GM19467 (cell line): Measurements from ENCODE around the gene ISY1.
A peak's percentile ranks its signal among the peaks of the same experiment; 100 is the strongest.
"Not testable (repeated sequence)": the region's sequence is repeated elsewhere in the genome, so short reads cannot be mapped to it uniquely, and the experiment has no call there.

Experiments used
- ATAC-seq: cut with Tn5 transposase; IDR thresholded peaks from one replicate; pipeline ENCODE4 v1.9.1; 2021; ENCODE audit warnings: mild to moderate bottlenecking, moderate library complexity; ENCODE audit not compliant: unreplicated experiment

ISY1 gene

DNA sequence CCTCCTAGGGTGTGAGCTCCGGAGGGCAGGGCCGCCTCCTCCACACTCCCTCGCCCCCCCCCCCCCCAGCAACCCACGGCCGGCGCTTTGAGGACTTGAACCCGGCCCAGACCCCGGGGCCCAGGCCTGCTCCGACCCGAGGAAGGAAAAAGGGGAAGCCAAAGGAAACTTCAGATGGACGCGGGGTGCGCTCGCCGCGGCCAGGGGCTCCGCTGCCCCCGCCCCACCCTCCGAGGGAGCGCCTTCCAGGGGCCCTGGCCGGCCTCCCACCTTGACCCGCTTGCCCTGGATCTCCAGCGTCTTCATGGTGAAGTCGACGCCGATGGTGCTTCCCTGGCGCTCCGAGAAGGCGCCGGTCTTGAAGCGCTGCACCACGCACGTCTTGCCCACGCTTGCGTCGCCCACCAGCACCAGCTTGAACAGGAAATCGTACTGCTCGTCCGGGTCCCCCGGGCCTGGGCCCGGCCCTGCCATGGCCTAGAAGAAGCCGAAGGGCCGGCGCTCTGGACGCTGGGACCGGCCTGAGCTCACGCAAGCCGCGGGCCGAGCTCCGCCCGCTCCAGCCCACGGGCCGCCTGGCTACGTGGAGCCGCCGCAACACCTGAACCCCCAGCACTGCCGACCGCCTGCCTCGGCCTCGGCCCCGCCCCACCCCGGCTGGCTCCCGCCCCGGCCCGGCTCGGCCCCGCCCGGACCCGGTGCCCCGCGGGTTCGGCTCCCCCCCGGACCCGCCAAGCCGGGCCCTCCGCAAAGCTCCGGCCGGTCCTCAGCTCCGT lies 39.7 kb downstream of the ISY1 start:
- peak; percentile 22 for ATAC-seq

DNA sequence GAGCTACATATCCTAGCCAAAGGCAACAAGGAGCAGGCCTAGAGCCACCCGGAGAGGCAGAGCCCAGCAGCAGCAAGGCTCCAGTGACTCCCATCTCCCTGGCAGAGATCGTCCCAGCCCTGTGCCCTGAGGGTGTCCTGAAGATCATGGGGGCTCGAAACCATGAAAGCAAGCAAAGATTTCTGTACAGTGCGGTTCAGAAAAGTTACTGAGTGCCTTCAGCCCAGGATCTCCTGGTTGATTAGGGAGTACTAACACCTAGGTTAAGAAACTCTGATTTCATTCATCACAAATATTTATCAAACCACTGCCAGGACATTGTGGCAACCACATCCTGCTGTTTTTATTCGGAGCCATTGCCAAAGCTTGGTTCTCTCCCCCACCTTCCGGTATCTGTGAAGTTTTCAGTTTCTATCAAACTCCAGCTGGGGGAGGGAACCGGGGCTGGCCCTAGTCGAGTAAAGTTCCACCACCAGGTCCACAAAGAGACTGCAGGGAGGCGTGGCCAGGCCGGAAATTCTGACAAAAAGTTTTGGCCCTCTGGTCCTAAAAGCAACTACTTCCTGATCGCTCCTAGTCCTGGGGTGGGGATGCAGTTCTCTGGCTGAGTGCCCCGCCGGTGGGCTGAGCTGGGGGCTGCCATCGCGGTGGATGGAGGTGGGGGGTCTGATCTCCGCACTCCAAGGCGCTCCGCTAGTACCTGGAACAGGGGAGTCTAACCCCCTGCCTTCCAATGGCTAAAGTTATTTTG lies 40.4 kb downstream of the ISY1 start:
- peak; percentile 54 for ATAC-seq

GRCh38 chr3:129119365-129120100 lies 41.3 kb downstream of the ISY1 start:
- ATAC-seq = no peak

DNA sequence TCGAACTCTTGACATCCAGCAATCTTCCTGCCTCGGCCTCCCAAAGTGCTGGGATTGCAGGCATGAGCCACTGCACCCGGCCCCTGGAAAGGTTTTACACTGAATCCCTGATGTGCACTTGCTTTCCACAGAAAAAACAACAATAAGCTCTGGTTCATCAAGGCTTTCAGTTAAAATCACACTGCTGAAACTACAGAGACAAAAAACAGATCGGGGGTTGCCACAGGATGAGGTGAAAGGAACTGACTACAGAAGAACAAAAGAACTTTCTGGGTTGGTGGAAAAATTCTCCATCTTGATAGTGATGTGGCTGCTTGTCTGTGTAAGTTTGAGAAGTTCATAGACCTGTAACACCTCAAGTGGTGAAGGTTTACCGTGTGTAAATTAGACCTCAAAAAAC lies 42.1 kb downstream of the ISY1 start:
- no peak for ATAC-seq

- no peak for ATAC-seq
Observed at GRCh38 chr3:129117134-129117533, 43.7 kb downstream of the ISY1 start.

GRCh38 chr3:129116482-129116946 lies 44.3 kb downstream of the ISY1 start:
- no peak for ATAC-seq

DNA sequence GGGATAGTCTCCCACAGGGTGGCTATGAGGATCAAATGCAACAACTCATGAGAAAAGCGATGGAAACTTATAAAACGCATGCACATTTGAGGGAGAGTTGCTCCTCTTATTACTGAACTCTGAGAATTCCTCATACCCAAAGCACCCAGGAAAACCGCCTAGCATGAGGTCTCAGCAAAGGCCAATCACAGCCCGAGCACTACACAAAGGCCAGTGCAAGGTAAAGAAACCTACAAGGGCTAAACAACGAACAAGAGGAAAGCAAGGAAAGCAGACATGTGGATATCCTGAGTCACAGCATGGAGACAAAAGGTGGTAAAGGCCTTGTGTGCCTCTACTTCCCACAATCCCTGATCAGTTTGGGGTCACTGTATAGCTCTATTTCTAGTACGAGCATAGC lies 46.4 kb downstream of the ISY1 start:
- no peak for ATAC-seq

GRCh38 chr3:129112308-129113052 lies 48.4 kb downstream of the ISY1 start:
- no peak for ATAC-seq

- ATAC-seq = not testable (repeated sequence)
Observed at GRCh38 chr3:129111076-129111780, 49.6 kb downstream of the ISY1 start.

GRCh38 chr3:129107793-129108192 lies 53.1 kb downstream of the ISY1 start:
- ATAC-seq = no peak

GRCh38 chr3:129106866-129107565 lies 53.8 kb downstream of the ISY1 start:
- no peak for ATAC-seq

GRCh38 chr3:129106320-129106719 lies 54.5 kb downstream of the ISY1 start:
- no peak for ATAC-seq

- no peak for ATAC-seq
Observed at GRCh38 chr3:129105862-129106261, 55.0 kb downstream of the ISY1 start.

- no peak for ATAC-seq
Observed at GRCh38 chr3:129104498-129105079, 56.3 kb downstream of the ISY1 start.

- ATAC-seq = no peak
Observed at GRCh38 chr3:129104051-129104450, 56.8 kb downstream of the ISY1 start.

DNA sequence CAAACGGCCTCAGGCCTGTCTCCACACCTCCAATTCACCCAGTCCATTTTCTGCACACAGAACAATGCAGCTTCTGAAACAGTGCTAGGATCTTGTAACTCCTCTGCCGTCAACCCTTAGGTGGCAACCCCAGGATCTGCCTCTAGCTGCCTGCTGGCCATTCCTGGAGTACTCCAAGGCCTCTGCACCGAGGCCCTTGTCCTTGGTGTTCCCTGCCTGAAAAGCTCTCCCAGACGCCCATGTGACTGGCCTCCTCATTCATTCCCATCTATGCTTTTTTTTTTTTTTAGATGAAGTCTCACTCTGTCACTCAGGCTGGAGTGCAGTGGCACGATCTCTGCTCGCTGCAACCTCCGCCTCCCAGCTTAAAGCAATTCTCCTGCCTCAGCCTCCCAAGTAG lies 57.6 kb downstream of the ISY1 start:
- no peak for ATAC-seq

DNA sequence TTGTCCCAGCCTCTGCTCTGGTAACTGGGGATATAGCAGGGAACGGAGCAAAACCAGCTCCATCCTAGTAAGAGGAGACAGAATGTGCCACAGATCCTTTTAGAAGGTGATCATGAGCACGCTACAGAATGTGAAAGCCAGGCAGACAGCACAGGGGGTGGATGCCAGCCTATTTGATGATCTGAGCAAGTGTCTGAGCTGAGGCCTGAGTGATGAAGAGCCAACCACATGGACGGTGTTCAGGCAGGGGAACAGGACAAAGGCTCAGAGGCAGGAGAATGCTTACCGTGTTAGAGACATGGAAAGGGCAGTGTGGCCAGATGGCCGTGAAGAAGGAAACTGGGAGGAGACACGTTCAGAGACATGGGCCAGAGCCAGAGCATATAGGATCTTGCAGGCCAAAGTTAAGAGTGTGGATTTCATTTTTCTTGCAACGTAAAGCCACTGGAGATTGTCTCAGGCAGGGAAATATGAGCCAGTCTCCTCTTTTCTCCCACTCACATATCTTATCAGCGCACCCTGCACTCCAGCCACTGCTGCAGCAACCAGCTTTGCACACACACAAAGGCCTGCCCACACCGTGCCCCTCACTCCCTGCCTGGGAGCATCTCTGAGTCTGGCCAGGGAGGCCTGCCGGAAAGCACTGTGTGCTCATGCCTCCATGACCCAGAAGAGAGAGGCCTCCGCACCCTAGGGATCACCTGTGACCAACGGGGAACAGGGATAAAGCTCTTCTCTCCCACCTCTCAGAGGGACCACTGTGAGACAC lies 59.3 kb downstream of the ISY1 start:
- no peak for ATAC-seq

DNA sequence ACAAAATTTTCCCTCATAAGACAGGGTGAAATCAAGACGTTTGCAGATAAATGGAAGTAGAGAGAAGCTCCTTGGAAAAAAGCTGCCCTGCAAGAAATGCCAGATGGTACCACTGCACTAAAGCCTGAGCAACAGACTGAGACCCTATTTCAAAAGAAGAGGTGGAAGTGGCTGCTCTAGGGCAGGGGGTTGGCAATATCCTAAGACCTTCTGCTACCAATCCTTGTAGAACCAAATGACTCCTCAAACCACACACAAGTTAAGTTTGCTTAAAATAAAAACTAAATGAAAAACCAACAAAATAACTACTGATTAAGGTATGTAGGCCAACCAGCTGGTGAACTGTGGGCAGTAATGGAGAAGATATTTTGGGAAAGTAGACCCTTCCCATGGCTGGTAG lies 60.6 kb downstream of the ISY1 start:
- no peak for ATAC-seq

DNA sequence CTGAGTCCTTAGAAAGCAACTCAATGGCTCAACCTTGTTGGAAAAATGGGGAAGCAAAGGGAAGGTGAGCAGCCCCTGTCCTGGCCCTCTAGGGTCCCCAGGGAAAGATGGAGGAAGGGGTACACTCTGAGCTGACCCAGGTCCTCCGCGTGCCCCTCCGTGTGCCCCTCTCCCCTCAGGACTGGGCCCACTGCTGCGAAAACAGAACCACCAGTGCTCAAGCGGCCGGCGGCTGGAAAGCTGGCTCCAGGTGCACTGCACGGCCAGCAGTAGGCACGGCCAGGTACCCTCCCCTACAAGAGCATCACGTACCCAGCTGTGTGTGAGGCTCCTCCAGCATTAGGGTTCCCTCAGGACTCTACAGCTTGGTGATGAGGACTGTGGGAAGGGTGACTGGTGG lies 65.6 kb downstream of the ISY1 start:
- no peak for ATAC-seq
